GM10266 (cell line): ENCODE results near the gene C1QTNF5.
A peak's percentile ranks its signal among the peaks of the same experiment; 100 is the strongest.

Source experiments
- DNase-seq: peaks from one replicate; pipeline ENCODE4 v3.0.0; 2012; ENCODE audit errors: extremely low spot score
- CTCF ChIP-seq: IDR thresholded peaks from 2 replicates; pipeline ENCODE4 v1.5.1; 2012; ENCODE audit warnings: mild to moderate bottlenecking, low read depth; ENCODE audit not compliant: control insufficient read depth, insufficient read depth; ENCODE audit errors: missing control alignments

Gene C1QTNF5

GRCh38 chr11:119359365-119360214 lies 18.9 kb upstream of the C1QTNF5 start:
- no peak for DNase-seq
- no peak for TF ChIP-seq CTCF

GRCh38 chr11:119357074-119357473 lies 16.4 kb upstream of the C1QTNF5 start:
- TF ChIP-seq CTCF, result no peak
- no peak for DNase-seq

- peak; percentile 89 for DNase-seq
- TF ChIP-seq CTCF, result peak; percentile 90
Measured at GRCh38 chr11:119356349-119357031, 15.8 kb upstream of the C1QTNF5 start.

GRCh38 chr11:119355091-119355843 lies 14.6 kb upstream of the C1QTNF5 start:
- DNase-seq, result no peak
- TF ChIP-seq CTCF, result no peak

- no peak for DNase-seq
- no peak for TF ChIP-seq CTCF
Measured at GRCh38 chr11:119352857-119353260, 12.2 kb upstream of the C1QTNF5 start.

GRCh38 chr11:119351232-119351631 lies 10.5 kb upstream of the C1QTNF5 start:
- DNase-seq, result no peak

More at GRCh38 chr11:119351232-119351631, 10.5 kb upstream of the C1QTNF5 start:
- no peak for TF ChIP-seq CTCF
